Inflammatory macrophage (primary cell): ENCODE data around the gene ALG6.

Experiments used
- DNase-seq, 2 donors: peaks; one replicate each; pipeline ENCODE4 v3.0.0-alpha.2; 2020 to 2022
- total RNA-seq, 18 experiments: gene quantifications; one replicate each; lab custom pipeline; 2026; ENCODE audit warnings: mixed read lengths in 6 of 18, inconsistent platforms in 2 of 18; lab: John Stamatoyannopoulos, UW

The ALG6 gene
- total RNA-seq = 3.2 to 21.5 (median 14.3) reads per million in 18 experiments

DNA sequence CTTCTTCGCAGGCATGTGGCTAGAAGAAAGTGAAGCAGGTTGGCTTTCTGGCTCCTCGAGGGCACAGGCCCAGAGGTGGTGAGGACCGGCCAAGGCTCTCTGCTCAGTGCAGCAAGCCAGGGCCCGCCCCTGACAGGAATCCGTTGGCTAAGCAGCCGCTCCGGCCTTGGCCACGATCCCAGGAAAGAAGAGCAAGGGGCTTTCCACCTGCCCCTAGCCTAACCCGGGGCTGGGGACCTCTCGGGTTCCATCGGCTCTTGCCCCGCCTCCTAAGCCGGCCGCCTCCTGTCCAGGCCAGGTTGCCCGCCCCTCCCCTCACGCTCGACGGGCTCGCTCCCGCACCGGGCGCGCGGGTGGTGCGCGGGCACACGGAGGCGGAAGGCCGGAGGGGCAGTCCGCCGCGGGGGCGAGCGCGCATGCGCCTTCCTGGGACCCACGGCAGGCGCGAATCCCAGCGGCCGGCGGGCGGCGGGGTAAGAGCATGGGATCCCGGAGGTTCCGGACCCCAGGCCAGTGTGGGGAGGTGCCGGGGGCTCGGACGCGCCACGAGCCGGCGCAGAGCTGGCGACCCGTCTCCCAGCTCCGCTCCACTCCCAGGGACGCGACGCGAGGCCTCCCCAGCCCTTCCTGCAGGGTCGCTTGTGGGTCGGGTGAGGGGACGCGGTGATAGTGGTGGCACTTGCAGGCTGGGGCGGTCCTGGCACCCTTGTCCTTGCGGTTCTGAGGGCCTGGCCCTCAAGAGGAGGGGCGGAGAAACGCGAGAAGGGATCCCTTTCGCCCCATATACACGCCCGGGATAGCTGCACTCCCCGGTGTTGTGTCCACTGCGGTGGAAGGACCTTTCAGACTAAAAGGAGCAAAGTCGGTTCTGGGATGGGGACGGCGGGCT is at the start of gene ALG6:
ALG6 (plus strand) TSS at position 413 of the 889 bp plus-strand sequence. CDS start 3,351 bp downstream, outside the sequence.
- peak; percentile 95 to 97 for DNase-seq

- DNase-seq = no peak
These were observed 49.6 kb upstream of the ALG6 start for GRCh38 chr1:63317817-63318152.

GRCh38 chr1:63318201-63318979 is 49.0 kb upstream of the ALG6 start:
- DNase-seq = no peak

- DNase-seq = no peak
These were observed 48.1 kb upstream of the ALG6 start for GRCh38 chr1:63319046-63320021.

- DNase-seq = peak in 1 of 2 donors; percentile 20
These were observed 47.3 kb upstream of the ALG6 start for GRCh38 chr1:63320022-63320721.

- DNase-seq = no peak
These were observed 46.2 kb upstream of the ALG6 start for GRCh38 chr1:63321066-63321784.

DNA sequence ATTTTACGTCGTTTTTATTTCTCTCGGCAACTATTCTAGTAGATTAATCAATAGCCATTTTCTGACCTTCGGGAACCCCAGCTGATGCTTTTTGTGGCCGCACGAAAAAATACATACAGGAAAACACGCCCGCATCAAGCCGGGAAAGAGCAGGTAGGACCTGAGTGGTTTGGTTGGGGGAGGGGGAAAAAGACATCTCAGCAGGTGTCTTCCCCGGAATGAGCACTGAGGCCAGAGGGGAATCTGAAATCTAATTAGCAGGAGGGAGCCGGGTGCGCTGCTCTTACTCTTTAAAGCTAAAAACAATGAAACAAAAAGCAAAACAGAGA is 45.7 kb upstream of the ALG6 start:
- no peak for DNase-seq

DNA sequence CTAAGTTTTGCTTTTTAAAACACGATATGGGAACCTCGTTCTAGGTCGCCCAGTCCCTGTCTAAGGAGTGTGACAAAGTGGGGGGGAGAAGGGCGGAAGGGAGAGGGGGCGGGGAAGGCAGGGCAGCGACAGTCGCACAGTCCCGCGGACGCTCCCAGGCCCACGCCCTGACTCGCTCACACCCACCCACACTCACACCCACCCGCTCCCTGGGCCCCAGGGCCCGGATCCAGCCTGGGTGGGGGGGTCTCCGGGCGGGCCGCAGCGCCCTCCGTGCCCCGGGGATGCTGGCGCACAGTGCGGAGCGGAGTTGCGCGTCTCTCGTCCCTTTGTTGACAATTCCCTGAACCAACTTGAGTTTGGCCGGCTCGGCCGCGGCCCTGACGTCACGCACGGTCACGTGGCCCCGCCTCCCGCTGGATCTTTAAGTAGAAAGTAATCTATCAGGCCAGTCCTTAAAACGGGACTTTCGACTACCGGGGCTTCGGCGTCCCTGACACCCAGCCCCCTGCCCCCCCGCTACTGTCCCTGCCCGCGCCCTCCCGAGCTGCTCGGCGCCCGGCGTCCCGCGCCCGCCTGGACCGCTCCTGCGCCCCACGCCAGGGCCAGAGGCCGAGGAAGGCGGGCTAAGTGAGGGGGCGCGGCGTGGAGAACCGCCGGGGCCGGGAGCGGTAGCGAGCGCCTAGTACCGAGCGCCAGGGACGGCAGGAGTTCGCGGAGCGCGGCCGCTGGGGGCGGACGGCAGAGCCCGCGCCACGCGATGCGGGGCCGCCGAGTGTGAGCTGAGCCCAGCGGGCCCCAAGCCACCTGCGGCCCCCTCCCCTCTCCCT is 45.1 kb upstream of the ALG6 start, which contains the start of gene FOXD3:
FOXD3 (plus strand) TSS at position 454 of the 830 bp plus-strand sequence. CDS start 492 bp downstream, outside the sequence.
- DNase-seq = peak; percentile 29 to 38

DNA sequence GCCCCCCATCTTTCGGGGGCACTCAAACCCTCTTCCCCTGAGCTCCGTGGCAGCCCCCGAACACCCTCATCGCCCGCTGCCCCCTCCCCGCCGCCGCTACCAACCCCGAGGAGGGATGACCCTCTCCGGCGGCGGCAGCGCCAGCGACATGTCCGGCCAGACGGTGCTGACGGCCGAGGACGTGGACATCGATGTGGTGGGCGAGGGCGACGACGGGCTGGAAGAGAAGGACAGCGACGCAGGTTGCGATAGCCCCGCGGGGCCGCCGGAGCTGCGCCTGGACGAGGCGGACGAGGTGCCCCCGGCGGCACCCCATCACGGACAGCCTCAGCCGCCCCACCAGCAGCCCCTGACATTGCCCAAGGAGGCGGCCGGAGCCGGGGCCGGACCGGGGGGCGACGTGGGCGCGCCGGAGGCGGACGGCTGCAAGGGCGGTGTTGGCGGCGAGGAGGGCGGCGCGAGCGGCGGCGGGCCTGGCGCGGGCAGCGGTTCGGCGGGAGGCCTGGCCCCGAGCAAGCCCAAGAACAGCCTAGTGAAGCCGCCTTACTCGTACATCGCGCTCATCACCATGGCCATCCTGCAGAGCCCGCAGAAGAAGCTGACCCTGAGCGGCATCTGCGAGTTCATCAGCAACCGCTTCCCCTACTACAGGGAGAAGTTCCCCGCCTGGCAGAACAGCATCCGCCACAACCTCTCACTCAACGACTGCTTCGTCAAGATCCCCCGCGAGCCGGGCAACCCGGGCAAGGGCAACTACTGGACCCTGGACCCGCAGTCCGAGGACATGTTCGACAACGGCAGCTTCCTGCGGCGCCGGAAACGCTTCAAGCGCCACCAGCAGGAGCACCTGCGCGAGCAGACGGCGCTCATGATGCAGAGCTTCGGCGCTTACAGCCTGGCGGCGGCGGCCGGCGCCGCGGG is 44.2 kb upstream of the ALG6 start:
- DNase-seq = peak; percentile 21 to 43

DNA sequence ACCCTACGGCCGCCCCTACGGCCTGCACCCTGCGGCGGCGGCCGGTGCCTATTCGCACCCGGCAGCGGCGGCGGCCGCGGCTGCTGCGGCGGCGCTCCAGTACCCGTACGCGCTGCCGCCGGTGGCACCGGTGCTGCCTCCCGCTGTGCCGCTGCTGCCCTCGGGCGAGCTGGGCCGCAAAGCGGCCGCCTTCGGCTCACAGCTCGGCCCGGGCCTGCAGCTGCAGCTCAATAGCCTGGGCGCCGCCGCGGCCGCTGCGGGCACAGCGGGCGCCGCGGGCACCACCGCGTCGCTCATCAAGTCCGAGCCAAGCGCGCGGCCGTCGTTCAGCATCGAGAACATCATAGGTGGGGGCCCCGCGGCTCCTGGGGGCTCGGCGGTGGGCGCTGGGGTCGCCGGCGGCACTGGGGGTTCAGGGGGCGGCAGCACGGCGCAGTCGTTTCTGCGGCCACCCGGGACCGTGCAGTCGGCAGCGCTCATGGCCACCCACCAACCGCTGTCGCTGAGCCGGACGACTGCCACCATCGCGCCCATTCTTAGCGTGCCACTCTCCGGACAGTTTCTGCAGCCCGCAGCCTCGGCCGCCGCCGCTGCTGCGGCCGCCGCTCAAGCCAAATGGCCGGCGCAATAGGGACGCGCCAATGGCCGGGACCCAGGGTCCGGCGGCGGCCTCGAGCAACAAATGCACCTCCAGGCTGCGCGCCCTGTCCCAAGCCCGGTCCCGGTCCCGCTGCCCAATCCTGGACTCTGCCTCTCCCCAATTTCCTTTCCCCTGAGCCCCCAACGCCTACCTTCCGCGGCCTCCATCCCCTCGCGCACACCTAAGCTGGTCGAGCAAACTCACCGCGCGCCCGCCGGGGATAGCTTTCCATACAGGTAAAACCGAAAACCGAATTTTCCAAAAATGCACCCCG is 43.3 kb upstream of the ALG6 start:
- DNase-seq = no peak

GRCh38 chr1:63324779-63325119 is 42.7 kb upstream of the ALG6 start:
- DNase-seq = no peak

DNA sequence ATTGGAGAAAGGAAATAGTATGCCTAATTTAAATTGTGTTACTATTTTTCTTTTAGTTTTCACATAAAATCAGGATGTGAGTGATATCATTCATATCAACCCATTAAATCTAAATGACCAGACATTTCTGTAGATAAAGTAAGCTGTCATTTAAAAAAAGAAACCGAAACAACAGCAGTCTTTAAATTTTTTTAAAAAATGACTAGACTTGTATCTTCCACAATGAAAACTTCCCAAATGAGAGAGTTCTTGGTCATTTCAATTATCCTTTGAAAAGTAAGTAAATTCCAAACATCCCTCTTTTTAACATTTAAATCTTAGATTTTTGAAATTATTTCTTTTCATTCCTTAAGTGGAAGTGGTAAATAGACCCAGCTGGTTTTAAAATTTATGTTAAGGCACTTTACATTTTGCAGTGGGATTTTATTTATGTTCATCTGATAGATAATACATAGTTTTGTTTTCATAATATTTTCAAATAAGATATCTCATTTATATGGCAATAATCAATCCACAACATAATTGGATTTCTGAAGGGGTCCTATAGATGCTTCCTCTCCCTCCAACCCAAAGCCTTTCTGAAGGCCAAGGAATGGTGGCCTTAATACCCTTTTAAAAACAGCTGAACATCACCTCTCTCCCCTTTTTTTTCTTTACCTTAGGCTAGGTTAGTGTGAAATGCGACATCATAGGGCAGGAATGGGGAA is 42.0 kb upstream of the ALG6 start:
- DNase-seq = no peak

GRCh38 chr1:63326106-63326472 is 41.3 kb upstream of the ALG6 start:
- DNase-seq = no peak

DNA sequence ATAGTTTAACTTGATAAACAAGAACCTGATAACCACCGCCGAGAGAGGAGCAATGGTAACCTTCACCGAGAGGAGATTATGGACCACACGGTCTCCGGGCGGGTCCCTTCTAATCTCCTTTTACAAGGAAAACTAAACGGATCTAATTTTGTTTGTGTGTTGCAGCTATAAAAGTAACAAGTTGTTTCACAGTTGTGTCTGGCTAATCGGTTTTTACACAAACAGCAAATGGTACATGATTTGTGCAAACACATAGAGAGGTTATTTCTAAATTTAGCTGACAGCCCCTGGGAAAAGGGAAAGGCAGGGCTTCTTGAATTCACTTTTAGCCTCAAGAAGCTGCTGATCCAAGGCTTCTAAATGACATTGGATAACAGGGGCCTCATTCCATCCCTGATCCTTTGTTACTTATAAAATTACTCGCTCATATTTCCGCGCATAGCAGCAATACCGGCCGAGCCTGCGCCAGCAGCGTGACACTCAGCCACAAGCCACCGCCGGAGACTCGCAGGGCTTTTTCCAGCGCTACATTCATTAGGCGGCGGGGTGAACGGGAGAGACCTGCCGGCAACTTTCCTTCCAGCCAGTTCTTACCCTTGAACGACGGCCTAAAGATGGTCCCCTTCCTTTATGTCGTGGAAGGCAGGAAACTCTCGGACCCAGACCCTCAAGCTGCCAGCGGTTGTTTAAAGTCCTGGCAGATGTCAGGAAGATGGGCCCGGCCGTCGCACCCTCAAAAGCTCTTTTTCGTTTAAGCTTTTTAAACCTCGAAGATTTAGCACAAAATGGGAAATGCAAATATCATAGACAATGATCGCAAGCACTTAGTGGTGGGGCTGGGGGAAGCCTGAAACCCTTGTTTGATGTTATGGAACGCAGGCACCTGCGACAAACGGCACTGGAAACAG is 40.7 kb upstream of the ALG6 start:
- no peak for DNase-seq

- DNase-seq = peak; percentile 57 to 60
These were observed 39.9 kb upstream of the ALG6 start for GRCh38 chr1:63327417-63328054.

GRCh38 chr1:63328122-63328521 is 39.3 kb upstream of the ALG6 start:
- no peak for DNase-seq
